Esophagus squamous epithelium (tissue), 4 donors: ENCODE measurements around the gene ARMC9.

Experiments
- POLR2A ChIP-seq, 4 donors: fragments of 450-650 bp; IDR thresholded peaks; one replicate each; pipeline ENCODE4 v1.6.1; 2017; ENCODE audit warnings: antibody characterized with exemption in 4 of 4, mild to moderate bottlenecking in 4 of 4, moderate library complexity in 3 of 4
- TF ChIP-seq, protein P1 (sequence below), 6 experiments: fragments of 450-650 bp in 4 of 6; fragments of 200-600 bp in 2 of 6; sonication (generic) in 2 of 6; IDR thresholded peaks; one replicate each; pipeline ENCODE4 v1.5.1; 2016 to 2019; ENCODE audit warnings: antibody characterized with exemption in 6 of 6, mild to moderate bottlenecking in 4 of 6, moderate library complexity in 4 of 6

DNA sequence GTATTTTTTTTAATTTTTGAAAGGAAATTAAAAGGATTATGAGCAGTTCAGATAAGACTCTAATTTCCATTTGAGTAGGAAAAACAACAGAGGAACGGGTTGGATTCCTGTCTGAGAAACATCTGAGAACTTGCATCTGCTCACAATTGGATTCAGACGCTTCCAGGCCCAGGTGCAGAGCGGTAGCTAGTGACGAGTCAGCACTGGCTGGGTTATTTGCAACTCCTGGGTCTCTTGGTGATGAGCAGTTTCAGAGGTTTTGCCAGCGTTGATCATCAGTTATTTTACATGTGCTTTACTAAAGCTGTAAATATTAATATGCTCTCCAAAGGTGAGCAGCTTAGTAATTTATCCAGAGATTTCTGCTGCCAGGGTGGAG lies 158.0 kb downstream of the ARMC9 start:
- TF ChIP-seq, protein P1, sequence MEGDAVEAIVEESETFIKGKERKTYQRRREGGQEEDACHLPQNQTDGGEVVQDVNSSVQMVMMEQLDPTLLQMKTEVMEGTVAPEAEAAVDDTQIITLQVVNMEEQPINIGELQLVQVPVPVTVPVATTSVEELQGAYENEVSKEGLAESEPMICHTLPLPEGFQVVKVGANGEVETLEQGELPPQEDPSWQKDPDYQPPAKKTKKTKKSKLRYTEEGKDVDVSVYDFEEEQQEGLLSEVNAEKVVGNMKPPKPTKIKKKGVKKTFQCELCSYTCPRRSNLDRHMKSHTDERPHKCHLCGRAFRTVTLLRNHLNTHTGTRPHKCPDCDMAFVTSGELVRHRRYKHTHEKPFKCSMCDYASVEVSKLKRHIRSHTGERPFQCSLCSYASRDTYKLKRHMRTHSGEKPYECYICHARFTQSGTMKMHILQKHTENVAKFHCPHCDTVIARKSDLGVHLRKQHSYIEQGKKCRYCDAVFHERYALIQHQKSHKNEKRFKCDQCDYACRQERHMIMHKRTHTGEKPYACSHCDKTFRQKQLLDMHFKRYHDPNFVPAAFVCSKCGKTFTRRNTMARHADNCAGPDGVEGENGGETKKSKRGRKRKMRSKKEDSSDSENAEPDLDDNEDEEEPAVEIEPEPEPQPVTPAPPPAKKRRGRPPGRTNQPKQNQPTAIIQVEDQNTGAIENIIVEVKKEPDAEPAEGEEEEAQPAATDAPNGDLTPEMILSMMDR (IDR thresholded peaks at IDR 0.05): no peak
- TF ChIP-seq POLR2A (IDR thresholded peaks at IDR 0.05): no peak
